HG03159 (cell line): ENCODE measurements around the gene RNF7.
"Not testable (repeated sequence)": the region's sequence is repeated elsewhere in the genome, so short reads cannot be mapped to it uniquely, and the experiment has no call there.

Source experiments
- ATAC-seq: cut with Tn5 transposase; IDR thresholded peaks from one replicate; pipeline ENCODE4 v1.9.1; 2021; ENCODE audit warnings: mild to moderate bottlenecking, moderate library complexity; ENCODE audit not compliant: unreplicated experiment

Gene RNF7

GRCh38 chr3:141735176-141735575 is 2.9 kb upstream of the RNF7 start:
- no peak for ATAC-seq

DNA sequence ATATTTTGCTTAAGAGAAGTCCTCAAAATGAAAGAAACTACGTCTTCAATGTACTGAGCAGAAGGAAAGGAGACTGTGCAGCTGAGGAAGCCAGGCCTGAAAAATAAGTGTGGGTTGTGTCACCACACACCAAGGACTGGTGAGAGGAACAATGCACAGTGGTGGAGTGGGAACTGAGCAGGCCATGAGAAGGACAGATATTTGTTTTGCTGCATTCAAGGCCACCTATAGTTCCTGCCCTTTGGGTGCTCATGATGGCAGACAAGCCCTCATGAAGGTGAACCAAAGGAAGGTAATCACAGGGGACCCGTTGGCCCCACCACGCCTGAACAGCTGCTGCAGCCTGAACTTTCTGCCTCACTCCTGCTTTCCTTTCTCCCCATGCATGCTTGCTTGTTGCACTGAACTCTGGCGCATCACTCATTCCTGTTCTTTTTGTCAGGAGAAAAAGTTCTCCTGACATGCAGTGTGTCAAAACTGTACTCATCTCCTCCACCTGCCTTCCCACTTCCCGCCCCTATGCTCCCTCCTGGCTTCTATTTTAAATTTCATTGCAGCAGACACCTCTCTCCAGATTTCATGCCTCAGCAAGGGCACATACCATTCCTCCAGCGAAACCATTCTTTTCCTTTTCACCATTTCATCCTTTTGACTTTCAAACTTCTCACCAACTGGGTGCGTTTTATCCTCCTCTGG is 2.2 kb upstream of the RNF7 start:
- no peak for ATAC-seq

GRCh38 chr3:141737093-141737492 is 1.0 kb upstream of the RNF7 start:
- ATAC-seq, result no peak

DNA sequence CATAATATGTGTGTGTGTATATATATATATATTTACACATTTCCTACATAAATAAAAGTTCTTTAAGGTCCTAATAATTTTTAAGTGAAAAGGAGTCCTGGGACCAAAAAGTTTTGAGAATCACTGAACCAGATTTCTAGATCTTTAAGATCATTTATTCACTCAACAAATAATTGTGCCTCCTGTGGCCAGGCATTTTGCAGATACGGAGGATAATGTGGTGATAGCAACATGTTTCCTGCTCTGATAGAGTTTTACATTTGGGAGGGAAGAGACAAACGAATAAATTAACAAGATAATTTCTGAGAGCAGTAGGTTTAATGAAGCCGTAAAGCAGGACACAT is 448 bp upstream of the RNF7 start:
- ATAC-seq, result no peak

GRCh38 chr3:141738891-141739363 is 829 bp downstream of the RNF7 start:
- ATAC-seq, result no peak

GRCh38 chr3:141739731-141740130 is 1.6 kb downstream of the RNF7 start:
- no peak for ATAC-seq

DNA sequence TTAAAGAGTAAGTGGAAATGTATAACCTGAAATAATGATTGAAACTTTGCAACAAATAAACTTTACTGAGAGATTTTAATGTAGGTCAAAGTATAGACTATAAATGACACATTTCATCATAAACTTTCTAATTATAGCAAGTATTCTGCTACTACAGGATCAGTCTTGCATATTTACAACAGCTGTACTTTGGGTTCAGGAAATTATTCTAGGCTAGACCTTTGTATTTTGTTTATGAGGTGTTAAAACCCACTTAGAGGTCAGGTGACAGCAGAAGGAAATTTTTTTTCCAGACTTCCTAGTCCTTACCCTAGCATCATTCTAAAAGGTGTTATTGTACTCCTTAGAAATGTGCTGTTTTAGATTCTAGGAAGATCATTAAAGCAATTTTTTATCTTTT is 2.3 kb downstream of the RNF7 start:
- no peak for ATAC-seq

- no peak for ATAC-seq
These were observed 5.2 kb downstream of the RNF7 start for GRCh38 chr3:141743305-141743704.

- ATAC-seq, result no peak
These were observed 8.9 kb downstream of the RNF7 start for GRCh38 chr3:141746962-141747361.

- ATAC-seq, result no peak
These were observed 15.3 kb downstream of the RNF7 start for GRCh38 chr3:141753399-141753798.

DNA sequence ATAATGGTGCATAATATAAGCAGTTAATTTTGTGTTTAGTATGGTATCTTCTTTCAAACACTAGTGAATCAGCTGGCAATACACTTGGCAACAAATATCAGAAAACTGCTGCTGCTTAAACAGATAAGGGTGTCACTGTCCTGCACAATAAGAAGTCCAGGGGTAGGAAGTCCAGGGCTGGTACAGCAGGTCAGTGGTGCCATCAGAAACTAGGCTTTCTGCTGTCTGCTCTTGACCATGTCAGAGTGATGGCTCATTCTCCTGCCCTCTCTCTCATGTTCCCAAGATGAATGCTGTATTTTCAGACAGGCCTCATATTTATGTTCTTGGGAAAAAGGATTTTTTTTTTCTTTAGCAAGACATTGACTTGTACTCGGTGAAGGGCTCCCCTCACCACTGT is 15.9 kb downstream of the RNF7 start:
- ATAC-seq, result no peak

DNA sequence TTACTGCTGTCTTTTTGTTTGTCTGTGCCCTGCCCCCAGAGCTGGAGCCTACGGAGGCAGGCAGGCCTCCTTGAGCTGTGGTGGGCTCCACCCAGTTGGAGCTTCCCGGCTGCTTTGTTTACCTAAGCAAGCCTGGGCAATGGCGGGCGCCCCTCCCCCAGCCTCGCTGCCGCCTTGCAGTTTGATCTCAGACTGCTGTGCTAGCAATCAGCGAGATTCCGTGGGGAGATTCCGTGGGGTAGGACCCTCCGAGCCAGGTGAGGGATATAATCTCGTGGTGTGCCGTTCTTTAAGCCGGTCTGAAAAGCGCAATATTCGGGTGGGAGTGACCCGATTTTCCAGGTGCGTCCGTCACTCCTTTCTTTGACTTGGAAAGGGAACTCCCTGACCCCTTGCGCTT is 24.5 kb downstream of the RNF7 start:
- not testable (repeated sequence) for ATAC-seq

GRCh38 chr3:141763088-141763750 is 25.1 kb downstream of the RNF7 start, which contains the start of gene GRK7:
GRK7 (plus strand) TSS chr3:141763408; CDS start chr3:141778285, 14,877 bp downstream.
- no peak for ATAC-seq

- ATAC-seq, result no peak
These were observed 25.9 kb downstream of the RNF7 start for GRCh38 chr3:141764045-141764444.

GRCh38 chr3:141764465-141764864 is 26.4 kb downstream of the RNF7 start:
- ATAC-seq, result no peak

GRCh38 chr3:141764986-141765385 is 26.9 kb downstream of the RNF7 start:
- ATAC-seq, result no peak

GRCh38 chr3:141767066-141767465 is 29.0 kb downstream of the RNF7 start:
- no peak for ATAC-seq

- ATAC-seq, result no peak
These were observed 31.3 kb downstream of the RNF7 start for GRCh38 chr3:141769221-141769894.

DNA sequence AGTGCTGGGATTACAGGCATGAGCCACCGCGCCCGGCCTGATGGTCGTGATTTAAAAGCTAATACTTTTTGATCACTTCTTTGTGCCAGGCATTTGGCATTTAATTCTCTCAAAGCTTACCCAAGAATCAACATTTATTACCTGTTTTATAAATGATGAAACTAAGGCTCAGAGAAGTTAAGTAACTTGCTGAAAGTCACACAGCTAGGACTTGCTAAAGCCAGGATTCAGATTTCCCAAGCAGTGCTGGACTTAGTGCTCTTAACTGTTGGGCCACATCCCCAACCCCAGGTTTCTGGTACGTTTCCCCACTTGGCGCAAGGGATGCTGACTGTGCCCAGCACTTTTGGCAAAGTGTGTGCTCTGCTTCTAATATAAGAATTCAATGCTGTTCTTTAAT is 35.6 kb downstream of the RNF7 start:
- no peak for ATAC-seq

GRCh38 chr3:141776376-141776775 is 38.3 kb downstream of the RNF7 start:
- ATAC-seq, result no peak

- no peak for ATAC-seq
These were observed 38.8 kb downstream of the RNF7 start for GRCh38 chr3:141776885-141777284.
